Neural cell (in vitro differentiated cells): ENCODE measurements around the gene SYDE2. TPM values are rescaled to one million over a fixed set of nuclear protein-coding genes. Genes with fewer than 3 reads are reported as not detected.

Experiments
- H2AFZ ChIP-seq: fragments of 200-600, 300-800 bp; sonication (generic), shearing (Covaris generic); 2 replicates; pipeline ENCODE4 v1.6.0; 2014; ENCODE audit warnings: low read depth, mild to moderate bottlenecking, antibody characterized with exemption, low read length, moderate library complexity
- H3F3A ChIP-seq: fragments of 200-600 bp; shearing (Covaris generic); 2 replicates; pipeline ENCODE4 v1.6.1; 2016; ENCODE audit warnings: mild to moderate bottlenecking, moderate library complexity, mixed read lengths, antibody characterized with exemption, low read length; ENCODE audit not compliant: insufficient read depth, poor library complexity, severe bottlenecking
- H3K27ac ChIP-seq: fragments of 200-600, 300-800 bp; sonication (generic), shearing (Covaris generic); 2 replicates; pipeline ENCODE4 v1.5.1; 2014; ENCODE audit warnings: mild to moderate bottlenecking, low read length, moderate library complexity
- H3K27me3 ChIP-seq: fragments of 300-800, 200-600 bp; sonication (generic), shearing (Covaris generic); 2 replicates; pipeline ENCODE4 v1.6.0; 2014; ENCODE audit warnings: mild to moderate bottlenecking, low read depth, low read length, moderate library complexity; ENCODE audit not compliant: insufficient read depth
- H3K36me3 ChIP-seq: fragments of 300-800, 200-600 bp; sonication (generic), shearing (Covaris generic); 2 replicates; pipeline ENCODE4 v1.5.1; 2014; ENCODE audit warnings: mild to moderate bottlenecking, antibody characterized with exemption, low read length, moderate library complexity; ENCODE audit not compliant: insufficient read depth
- H3K4me2 ChIP-seq: fragments of 300-800, 200-600 bp; sonication (generic), shearing (Covaris generic); 2 replicates; pipeline ENCODE4 v1.6.0; 2014; ENCODE audit warnings: mild to moderate bottlenecking, low read length
- H3K4me3 ChIP-seq: fragments of 300-800, 200-600 bp; sonication (generic), shearing (Covaris generic); 2 replicates; pipeline ENCODE4 v1.5.1; 2014; ENCODE audit warnings: mild to moderate bottlenecking, low read length, moderate library complexity
- H3K79me2 ChIP-seq: fragments of 200-600 bp; shearing (Covaris generic); replicated peaks from 2 replicates; pipeline ENCODE4 v1.6.0; 2014; ENCODE audit warnings: mild to moderate bottlenecking, low read length, moderate library complexity; ENCODE audit not compliant: insufficient read depth
- H3K9ac ChIP-seq: fragments of 300-800, 200-600 bp; sonication (generic), shearing (Covaris generic); 2 replicates; pipeline ENCODE4 v1.6.1; 2016; ENCODE audit warnings: mild to moderate bottlenecking, low read length, mixed read lengths
- H3K9me2 ChIP-seq: fragments of 200-600 bp; shearing (Covaris generic); 2 replicates; pipeline ENCODE4 v1.6.1; 2016; ENCODE audit warnings: mild to moderate bottlenecking, low read length, mixed read lengths; ENCODE audit not compliant: insufficient read depth
- H3K9me3 ChIP-seq: fragments of 200-600, 300-800 bp; sonication (generic), shearing (Covaris generic); 2 replicates; pipeline ENCODE4 v1.6.1; 2016; ENCODE audit warnings: mild to moderate bottlenecking, mixed run types, low read length, moderate library complexity, mixed read lengths
- H4K20me1 ChIP-seq: fragments of 200-600 bp; shearing (Covaris generic); 2 replicates; pipeline ENCODE4 v1.6.1; 2016; ENCODE audit warnings: mild to moderate bottlenecking, mixed run types; ENCODE audit not compliant: insufficient read depth
- EP300 ChIP-seq: fragments of 450-650 bp; conservative IDR thresholded peaks from 2 replicates; pipeline ENCODE4 v1.6.1; 2014; ENCODE audit warnings: antibody characterized with exemption, mild to moderate bottlenecking, moderate library complexity; ENCODE audit not compliant: poor library complexity, severe bottlenecking
- EZH2 ChIP-seq: fragments of 200-600, 300-800 bp; shearing (Covaris generic), sonication (generic); IDR thresholded peaks from 2 replicates; pipeline ENCODE4 v1.6.1; 2014; ENCODE audit warnings: antibody characterized with exemption, low read length, borderline replicate concordance, mild to moderate bottlenecking; ENCODE audit not compliant: insufficient read depth, poor library complexity, severe bottlenecking
- MXI1 ChIP-seq: fragments of 450-650 bp; conservative IDR thresholded peaks from 2 replicates; pipeline ENCODE4 v1.6.1; 2014; ENCODE audit warnings: antibody characterized with exemption, mild to moderate bottlenecking; ENCODE audit not compliant: poor library complexity, severe bottlenecking
- POLR2AphosphoS5 ChIP-seq: IDR thresholded peaks from 2 replicates; pipeline ENCODE4 v1.6.1; 2012
- RAD21 ChIP-seq: fragments of 450-650 bp; conservative IDR thresholded peaks from 2 replicates; pipeline ENCODE4 v1.6.1; 2014; ENCODE audit warnings: antibody characterized with exemption, mild to moderate bottlenecking, moderate library complexity
- SMC3 ChIP-seq: fragments of 450-650 bp; conservative IDR thresholded peaks from 2 replicates; pipeline ENCODE4 v1.6.1; 2014; ENCODE audit warnings: antibody characterized with exemption, mild to moderate bottlenecking, moderate library complexity; ENCODE audit not compliant: poor library complexity
- TAF1 ChIP-seq: IDR thresholded peaks from 2 replicates; pipeline ENCODE4 v1.6.1; 2012; ENCODE audit warnings: low read depth
- polyA plus RNA-seq: library from polyadenylated mRNA; depleted of rRNA; stranded (reverse); fragments of >200 nt; gene quantifications from 2 replicates; pipeline ENCODE4 v1.2.3, GENCODE V29; 2014
- TF ChIP-seq, protein P1 (sequence below): fragments of 450-650 bp; IDR thresholded peaks from 2 replicates; pipeline ENCODE4 v1.5.1; 2014; ENCODE audit warnings: antibody characterized with exemption, mild to moderate bottlenecking, moderate library complexity; ENCODE audit not compliant: poor library complexity, severe bottlenecking
- TF ChIP-seq, protein P2 (sequence below): IDR thresholded peaks from 2 replicates; pipeline ENCODE4 v1.6.1; 2012; ENCODE audit warnings: borderline replicate concordance

The SYDE2 gene
- polyA plus RNA-seq, 1 donor from 2014 or later: 0.66 TPM

GRCh38 chr1:85115933-85116332 is 84.9 kb downstream of the SYDE2 start:
- H3K9ac ChIP-seq: no peak overlapping the region
- no peaks in the 10 kb centered on the region for H3F3A ChIP-seq
- H3K79me2 ChIP-seq: no peaks in the 10 kb centered on the region
- no peaks in the 10 kb centered on the region for H3K36me3 ChIP-seq
- no peak overlapping the region for H3K27ac ChIP-seq
- no peaks in the 10 kb centered on the region for H3K9me3 ChIP-seq
- H3K4me2 ChIP-seq: no peak overlapping the region
- no peaks in the 10 kb centered on the region for H3K9me2 ChIP-seq
- TF ChIP-seq RAD21 (no peak), TAF1 (no peak), POLR2AphosphoS5 (no peak), MXI1 (no peak), SMC3 (no peak), EZH2 (no peak), EP300 (no peak)
- TF ChIP-seq, protein P1, sequence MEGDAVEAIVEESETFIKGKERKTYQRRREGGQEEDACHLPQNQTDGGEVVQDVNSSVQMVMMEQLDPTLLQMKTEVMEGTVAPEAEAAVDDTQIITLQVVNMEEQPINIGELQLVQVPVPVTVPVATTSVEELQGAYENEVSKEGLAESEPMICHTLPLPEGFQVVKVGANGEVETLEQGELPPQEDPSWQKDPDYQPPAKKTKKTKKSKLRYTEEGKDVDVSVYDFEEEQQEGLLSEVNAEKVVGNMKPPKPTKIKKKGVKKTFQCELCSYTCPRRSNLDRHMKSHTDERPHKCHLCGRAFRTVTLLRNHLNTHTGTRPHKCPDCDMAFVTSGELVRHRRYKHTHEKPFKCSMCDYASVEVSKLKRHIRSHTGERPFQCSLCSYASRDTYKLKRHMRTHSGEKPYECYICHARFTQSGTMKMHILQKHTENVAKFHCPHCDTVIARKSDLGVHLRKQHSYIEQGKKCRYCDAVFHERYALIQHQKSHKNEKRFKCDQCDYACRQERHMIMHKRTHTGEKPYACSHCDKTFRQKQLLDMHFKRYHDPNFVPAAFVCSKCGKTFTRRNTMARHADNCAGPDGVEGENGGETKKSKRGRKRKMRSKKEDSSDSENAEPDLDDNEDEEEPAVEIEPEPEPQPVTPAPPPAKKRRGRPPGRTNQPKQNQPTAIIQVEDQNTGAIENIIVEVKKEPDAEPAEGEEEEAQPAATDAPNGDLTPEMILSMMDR: no peak
- TF ChIP-seq, protein P2, sequence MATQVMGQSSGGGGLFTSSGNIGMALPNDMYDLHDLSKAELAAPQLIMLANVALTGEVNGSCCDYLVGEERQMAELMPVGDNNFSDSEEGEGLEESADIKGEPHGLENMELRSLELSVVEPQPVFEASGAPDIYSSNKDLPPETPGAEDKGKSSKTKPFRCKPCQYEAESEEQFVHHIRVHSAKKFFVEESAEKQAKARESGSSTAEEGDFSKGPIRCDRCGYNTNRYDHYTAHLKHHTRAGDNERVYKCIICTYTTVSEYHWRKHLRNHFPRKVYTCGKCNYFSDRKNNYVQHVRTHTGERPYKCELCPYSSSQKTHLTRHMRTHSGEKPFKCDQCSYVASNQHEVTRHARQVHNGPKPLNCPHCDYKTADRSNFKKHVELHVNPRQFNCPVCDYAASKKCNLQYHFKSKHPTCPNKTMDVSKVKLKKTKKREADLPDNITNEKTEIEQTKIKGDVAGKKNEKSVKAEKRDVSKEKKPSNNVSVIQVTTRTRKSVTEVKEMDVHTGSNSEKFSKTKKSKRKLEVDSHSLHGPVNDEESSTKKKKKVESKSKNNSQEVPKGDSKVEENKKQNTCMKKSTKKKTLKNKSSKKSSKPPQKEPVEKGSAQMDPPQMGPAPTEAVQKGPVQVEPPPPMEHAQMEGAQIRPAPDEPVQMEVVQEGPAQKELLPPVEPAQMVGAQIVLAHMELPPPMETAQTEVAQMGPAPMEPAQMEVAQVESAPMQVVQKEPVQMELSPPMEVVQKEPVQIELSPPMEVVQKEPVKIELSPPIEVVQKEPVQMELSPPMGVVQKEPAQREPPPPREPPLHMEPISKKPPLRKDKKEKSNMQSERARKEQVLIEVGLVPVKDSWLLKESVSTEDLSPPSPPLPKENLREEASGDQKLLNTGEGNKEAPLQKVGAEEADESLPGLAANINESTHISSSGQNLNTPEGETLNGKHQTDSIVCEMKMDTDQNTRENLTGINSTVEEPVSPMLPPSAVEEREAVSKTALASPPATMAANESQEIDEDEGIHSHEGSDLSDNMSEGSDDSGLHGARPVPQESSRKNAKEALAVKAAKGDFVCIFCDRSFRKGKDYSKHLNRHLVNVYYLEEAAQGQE: no peak
- no peak overlapping the region for H3K4me3 ChIP-seq
- no peaks in the 10 kb centered on the region for H3K27me3 ChIP-seq
- H4K20me1 ChIP-seq: no peaks in the 10 kb centered on the region
- H2AFZ ChIP-seq: no peak overlapping the region

GRCh38 chr1:85111695-85112094 is 89.1 kb downstream of the SYDE2 start:
- H2AFZ ChIP-seq: no peak overlapping the region
- H3K27me3 ChIP-seq: no peaks in the 10 kb centered on the region
- H3K36me3 ChIP-seq: no peaks in the 10 kb centered on the region
- H3K4me3 ChIP-seq: no peak overlapping the region
- no peaks in the 10 kb centered on the region for H3K9me3 ChIP-seq
- H3K79me2 ChIP-seq: no peaks in the 10 kb centered on the region
- no peak overlapping the region for H3K4me2 ChIP-seq
- no peaks in the 10 kb centered on the region for H3F3A ChIP-seq
- TF ChIP-seq EZH2 (no peak), SMC3 (no peak), MXI1 (no peak), RAD21 (no peak), TAF1 (no peak), EP300 (no peak), POLR2AphosphoS5 (no peak)
- TF ChIP-seq, protein P2: no peak
- TF ChIP-seq, protein P1: no peak
- H3K9ac ChIP-seq: no peak overlapping the region
- H4K20me1 ChIP-seq: no peaks in the 10 kb centered on the region
- no peak overlapping the region for H3K27ac ChIP-seq
- no peaks in the 10 kb centered on the region for H3K9me2 ChIP-seq
